AML-193 (cell line): ENCODE data around the gene SF3B6.
"Not testable (repeated sequence)": the region's sequence is repeated elsewhere in the genome, so short reads cannot be mapped to it uniquely, and the experiment has no call there.

ENCODE experiments used
- DNase-seq, 2 experiments: peaks; one replicate each; lab custom pipeline; 2025; lab: John Stamatoyannopoulos, UW

Gene SF3B6

DNA sequence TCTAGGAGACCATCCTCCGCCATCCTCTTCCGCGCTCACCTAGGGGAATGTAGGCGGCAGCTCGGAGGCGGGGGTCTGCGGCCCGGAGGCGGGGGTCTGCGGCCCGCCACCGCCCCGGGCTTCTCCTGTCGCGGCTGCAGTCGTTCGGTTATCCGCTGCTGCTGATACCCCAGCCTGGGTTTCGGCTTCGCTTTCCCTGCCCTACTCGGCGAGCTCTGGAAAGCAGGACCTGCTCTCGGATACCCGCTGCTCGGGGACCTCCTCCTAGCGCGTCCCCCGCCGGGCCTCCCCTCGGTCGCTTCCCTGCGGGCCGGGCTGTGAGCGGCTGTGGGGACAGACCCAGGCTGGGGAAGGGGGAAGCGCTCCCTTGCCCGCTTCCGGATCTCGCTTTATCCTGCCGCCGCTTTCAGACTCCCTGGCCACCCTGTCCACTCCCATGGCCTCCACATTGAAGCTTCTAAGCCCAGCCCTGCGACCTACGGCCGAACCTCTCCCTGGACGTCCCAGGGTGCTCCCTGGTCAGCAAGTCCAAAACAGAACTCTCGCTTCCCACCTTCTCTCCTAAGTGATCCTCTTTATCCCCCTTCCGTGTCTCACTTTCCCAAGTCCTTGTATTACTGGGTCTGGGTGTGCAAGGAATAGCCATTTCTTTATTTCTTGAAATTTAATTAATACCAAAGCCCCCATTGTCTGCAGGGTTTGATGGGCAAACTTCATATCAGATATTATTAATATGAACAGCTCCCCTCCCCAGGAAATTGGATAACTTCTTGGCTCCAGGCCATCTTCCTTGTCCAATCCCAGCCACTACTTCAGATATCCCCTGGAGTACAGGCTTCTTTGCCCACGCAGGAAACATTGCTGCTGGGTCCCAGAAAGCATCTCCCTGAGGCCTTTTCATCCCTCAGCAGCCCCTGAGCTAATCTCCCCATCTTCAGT is 25.8 kb downstream of the SF3B6 start:
- no peak for DNase-seq

DNA sequence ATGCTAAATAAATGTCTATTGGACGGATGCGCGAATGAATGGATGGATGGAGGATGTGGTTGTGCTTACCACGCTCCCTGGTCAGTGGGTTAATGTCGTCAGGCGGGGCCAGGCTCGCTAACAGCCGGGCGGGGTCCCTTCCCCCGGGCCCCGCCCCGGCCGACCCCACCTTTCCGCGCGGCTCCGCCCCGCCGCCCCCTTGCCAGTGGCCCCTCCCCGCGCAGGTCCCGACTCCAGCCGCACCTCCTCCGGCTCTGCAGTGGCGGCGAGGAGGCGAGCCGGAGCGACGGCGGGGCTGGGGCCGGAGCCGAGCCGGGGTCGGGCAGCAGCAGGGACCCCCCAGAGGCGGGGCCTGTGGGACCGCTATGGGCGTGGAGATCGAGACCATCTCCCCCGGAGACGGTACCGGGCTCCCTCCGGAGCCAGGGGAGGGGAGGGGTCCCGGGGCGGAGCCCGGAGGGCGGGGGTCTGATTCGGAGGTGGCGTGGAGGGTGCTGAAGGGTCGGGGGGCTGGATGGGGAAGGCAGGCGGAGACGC is 26.6 kb downstream of the SF3B6 start, which contains the start of gene FKBP1B:
TSS of gene FKBP1B (plus strand) at position 257 of the 537 bp plus-strand sequence. CDS start at position 366, 109 bp downstream.
- no peak for DNase-seq

DNA sequence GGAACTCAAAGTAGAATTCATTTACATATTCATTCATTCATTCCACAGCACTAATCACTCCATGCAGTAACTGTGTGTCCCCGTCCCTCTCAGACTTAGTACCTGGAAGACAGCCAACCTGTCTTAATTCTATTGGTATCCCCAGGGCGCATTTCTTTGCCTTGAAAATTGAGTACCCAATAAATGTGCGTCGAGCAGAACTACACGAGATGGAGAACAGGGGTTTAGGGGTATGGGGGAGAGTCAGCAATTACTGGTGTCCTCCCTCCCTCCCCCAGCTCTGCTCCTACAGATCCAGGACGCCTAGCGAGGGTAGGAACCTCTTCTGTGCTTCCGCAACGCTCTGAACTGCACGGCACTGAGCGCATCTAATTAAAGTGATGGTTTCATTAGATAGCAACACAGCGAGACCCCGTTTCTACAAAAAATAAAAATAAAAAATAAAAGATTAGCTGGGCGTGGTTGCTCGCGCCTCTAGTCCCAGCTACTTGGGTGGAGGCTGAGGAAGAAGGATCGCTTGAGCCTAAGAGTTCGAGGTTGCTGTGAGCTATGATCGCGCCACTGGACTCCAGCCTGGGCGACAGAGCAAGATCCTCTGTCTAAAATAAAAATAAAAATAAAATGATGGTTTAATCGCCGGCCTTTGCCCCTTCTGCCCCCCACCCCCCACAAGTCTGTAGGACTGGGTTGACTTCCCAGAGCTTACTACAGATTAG is 27.2 kb downstream of the SF3B6 start:
- no peak for DNase-seq

DNA sequence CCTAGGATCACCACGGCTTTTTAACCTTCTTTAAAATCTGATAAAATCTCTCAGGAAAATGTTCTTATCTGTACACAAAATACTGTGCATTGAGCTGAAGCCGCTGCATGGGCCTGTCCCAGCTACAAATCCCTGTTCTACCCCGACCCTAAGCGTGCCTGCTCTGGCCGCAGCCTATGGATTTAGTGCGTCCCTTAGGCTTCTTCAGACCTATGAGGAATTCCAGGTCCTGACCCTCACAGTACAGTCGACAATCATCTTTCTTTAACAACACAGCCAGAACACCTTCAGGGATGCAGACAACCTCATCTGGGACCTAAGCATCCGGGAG is 28.5 kb downstream of the SF3B6 start:
- no peak for DNase-seq

DNA sequence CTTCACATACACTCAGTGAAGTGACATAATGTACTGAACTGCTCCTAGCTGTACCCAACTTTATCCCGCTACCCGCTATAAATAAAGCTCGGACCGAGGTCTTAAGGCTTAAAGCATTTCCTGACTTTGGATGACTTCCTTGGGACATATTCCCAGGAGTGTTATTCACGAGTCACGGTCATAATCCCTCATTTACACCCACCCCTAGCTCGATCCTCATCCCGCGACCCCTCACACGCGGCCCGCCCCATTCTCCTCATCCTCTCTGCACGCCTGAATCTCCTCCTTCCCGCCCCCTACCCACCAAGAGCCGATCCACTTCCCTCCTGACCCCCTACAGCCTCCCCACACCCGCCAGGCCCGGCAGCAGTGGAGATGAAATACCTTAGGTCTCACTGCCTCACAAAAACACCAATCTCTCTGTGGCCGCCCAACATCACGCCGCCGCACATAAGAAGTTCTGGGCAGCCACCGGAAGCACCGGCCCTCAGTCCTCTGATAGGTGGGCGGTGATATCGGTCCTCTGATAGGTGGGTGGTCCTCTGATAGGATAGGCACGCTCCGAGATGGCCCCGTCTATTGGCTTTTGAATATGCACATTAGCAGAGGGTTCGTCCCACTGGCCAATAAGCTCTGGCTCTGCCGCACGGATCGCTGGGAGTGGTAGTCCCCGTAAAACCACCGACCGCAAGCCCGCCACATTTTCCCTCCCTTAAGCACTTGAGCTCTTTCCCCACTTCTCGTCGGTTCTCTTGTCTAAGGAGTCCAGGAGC is 29.0 kb downstream of the SF3B6 start, which contains the start of gene WDCP:
TSS of gene WDCP (minus strand) at position 462 of the 773 bp plus-strand sequence. CDS start 7,897 bp downstream, outside the sequence.
- DNase-seq, result peak; percentile 99

DNA sequence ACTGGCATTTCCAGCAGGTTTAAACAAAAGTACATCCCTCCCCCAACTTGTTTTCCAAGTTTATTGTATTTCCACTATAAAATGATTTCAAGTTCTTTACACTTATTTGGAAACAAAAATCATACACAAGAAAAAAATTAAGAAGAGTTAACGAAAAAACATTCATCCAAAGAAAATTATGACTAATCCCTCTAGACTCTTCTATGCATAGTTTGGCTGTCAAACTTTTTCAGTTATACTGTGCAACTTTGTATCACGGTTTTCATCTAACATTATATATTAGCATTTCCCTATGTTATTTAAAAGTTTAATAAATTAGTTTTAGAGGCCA is 29.6 kb downstream of the SF3B6 start:
- DNase-seq, result no peak

DNA sequence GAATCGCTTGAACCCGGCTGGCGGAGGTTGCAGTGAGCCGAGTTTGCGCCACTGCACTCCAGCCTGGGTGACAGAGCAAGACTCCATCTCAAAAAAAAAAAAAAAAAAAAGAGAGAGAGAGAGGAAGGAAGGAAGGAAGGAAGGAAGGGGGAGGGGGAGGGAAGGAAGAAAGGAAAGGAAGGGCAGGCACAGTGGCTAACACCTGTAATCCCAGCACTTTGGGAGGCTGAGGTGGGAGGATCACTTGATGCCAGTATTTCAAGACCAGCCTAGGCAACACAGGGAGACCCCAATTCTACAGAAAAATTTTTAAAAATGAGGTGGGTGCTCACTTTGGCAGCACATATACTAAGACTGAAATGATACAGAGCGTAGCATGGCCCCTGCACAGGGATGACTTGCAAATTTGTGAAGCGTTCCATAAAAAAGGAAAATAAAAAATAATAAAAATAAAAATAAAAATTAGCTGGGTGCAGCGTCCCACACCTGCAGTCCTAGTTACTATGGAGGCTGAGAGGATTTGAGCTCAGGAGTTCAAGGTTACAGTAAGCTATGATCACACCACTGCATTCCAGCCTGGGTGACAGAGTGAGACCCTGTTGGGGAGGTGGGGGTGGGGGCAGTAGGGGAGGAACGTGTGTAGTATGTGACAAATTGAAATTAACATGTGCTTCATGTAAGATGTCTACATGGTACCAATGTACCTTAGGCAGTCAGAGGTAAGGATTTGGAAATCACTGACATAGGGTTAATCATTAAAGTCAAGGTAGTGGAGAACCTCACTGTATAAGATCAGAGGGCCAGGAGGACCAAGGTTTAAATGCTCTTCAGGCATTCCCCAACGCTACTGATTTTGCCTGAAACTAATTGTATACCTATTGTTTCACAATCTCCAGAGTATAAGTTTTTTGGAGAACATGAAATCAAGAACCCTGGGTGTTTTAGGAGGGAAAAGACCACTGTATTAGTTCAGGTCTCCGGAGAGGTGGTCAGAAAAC is 30.3 kb downstream of the SF3B6 start:
- DNase-seq, result no peak

DNA sequence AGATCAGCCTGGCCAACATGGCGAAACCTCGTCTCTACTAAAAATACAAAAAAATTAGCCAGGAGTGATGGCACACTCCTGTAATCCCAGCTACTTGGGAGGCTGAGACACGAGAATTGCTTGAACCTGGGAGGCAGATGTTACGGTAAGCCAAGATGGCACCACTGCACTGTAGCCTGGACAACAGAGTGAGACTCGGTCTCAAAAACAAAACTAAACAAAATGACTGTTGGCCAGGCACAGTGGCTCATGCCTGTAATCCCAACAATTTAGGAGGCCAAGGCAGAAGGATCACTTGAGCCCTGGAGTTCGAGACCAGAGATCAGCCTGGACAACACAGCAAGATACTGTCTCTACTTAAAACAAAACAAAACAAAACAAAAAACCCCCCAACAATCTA is 33.0 kb downstream of the SF3B6 start:
- DNase-seq, result not testable (repeated sequence)

DNA sequence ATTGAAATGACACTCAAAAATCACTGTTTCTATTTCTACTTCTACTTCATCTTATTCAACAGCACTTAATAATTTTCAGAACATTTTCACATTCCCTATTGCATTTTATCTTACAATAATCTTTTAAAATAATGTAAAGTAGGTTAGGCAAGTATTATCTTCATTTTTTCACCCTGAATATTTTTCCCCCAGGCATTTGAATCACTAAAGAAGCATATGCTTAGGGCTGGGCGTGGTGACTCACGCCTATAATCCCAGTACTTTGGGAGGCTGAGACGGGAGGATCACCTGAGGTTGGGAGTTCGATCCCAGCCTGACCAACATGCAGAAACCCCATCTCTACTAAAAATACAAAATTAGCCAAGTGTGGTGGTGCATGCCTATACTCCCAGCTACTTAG is 35.6 kb downstream of the SF3B6 start:
- DNase-seq, result no peak

DNA sequence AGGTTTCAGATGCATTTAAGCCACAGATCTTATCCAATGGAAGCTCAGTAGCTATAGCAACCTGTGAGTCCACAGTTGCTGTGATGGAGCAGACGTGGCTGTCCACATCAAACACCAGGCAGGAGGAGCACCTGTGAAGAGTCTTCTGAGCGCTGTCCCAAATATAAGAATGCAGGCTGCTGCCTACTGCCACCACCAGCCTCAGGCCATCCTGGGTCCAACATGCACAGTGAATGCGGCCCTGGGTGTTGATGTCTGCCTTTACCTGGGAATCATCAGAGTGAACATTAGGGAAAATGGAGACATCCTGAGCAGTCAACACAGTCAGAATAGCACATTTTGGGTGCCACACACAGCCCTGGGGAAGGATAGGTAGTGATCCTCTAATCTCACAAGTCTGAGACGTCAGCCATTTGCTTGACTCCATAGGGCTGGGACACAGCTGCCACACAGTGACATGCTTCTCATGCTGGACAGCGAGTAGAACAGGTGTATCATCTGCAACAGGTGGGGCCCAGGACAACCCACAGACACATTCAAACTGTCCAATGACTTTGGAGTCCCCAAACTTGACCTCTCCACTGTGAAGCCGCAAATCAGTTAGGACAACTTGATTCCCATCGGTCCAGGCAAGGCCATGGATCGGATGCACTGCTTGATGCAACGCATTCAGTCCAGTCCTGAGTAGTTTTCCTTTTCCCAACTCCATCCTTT is 37.2 kb downstream of the SF3B6 start:
- DNase-seq, result no peak

DNA sequence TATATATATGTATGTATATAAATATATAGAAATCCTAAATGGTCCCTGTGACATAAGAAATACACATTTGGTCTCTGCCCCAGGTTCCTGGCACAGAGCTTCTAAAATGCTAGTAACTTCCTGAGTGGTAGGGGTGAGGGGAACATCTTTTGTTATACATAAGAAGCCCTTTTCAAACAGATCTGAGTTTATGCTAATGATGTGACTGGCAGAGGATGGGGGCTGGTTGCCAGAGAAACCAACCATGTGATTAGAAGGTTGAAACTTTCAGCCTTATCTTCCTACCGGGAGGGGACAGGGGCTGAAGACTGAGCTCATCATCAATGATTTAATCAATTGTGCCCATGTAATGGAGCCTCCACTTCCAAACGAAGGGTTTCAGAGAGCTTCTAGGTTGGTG is 49.9 kb downstream of the SF3B6 start:
- DNase-seq, result no peak

DNA sequence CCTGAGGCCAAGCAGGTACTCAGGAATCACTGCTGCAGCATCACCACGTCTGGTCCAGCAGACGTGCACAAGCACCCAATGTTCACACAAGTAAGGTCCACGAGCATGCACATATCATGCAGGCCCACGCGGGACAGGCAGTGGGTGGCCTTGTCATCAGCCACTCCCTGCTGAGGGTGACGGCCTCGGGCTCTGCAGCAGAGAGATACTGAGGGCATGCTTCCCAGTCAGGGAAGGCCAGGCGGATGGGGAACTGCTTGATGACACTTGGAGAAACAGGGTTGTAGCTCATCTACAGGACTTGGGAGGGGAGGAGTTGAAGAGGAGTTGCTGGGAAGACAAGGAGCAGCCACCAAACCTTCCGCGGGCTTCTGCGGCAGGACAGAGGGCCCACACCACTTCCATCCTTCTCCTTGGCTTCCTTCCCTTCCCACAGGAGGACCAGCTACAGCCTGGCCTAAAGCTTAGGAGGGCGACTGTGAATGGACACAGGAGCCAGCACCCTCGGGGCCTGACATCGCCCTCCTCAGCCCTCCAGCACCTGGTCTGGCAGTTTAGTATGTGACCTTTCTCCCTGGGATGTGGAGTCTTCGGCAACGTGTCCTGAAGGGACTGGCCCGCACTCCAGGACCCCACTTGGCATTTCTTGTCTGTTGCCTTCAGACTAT is 51.0 kb downstream of the SF3B6 start:
- no peak for DNase-seq

DNA sequence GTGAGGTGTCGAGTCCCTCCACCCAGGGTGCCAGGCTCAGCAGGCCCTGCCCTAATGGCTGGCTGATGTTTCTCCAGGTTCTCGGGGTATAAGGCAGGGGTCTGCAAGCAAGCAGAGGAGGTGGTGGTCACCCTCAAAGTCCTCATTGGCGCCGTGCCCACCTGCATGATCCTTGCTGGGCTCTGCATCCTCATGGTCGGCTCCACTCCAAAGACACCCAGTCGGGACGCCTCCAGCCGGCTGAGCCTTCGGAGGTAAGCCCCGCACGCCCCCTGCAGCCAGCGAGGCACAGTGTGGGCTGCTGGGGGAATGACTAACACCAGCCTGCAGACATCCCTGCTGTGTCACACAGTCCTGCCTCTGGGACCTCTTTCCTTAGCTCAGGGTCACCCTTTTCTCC is 52.1 kb downstream of the SF3B6 start:
- DNase-seq, result no peak

DNA sequence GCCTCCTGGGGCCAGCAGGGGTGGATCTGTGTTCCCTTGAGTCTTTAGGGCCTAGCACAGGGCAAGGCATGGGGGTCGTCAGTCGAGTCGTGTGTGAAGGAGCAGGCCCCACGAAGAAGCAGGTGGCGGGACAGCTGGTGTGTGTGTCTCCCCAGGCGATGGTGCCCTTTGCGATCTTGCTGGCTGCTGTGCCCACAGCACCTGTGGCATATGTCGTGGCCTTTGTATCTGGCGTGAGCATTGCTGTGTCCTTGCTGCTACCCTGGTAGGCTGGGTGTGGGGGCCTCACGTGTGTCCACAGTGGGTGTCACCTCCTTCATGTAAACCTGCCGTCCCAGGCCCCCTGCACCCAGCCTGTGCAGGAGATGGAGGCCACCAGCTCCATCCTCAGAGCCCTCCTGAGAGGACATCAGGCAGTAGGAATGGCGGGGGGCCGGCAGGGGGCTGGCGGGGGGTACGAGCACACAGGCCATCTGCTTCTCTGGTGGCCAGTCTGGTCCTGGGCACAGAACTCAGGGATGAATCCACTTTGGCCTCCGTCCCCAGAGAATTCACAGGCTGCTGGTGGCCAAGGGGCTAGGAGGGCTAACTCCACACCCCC is 53.1 kb downstream of the SF3B6 start:
- no peak for DNase-seq

DNA sequence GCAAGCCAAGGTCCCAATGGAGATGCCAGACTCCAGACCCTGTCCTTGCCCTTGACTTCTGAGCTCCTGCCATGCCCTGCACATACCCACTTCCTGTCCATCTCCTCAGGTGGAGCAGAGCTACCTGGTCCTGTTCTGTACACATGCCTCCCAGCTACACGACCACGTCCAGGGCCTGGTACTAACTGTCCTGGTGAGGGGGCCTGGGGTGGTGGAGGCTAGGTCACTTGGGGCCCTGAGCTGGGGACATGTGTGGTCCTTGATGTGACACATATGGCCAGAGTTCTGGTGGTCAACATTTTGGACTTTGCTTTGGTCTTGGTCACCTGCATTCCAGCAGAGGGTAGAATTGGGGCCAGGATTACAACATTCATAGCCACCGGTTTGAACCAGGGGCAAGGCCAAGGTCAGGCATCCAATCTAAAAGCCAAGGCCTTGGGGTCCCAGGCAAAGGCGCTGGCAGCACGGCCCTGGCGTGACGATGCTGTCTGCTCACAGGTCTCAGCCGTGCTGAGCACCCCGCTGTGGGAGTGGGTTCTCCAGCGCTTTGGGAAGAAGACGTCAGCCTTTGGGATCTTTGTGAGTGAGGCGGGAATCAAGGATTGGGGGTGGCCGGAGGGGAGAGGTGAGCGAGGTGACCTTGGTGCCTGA is 53.7 kb downstream of the SF3B6 start:
- no peak for DNase-seq

DNA sequence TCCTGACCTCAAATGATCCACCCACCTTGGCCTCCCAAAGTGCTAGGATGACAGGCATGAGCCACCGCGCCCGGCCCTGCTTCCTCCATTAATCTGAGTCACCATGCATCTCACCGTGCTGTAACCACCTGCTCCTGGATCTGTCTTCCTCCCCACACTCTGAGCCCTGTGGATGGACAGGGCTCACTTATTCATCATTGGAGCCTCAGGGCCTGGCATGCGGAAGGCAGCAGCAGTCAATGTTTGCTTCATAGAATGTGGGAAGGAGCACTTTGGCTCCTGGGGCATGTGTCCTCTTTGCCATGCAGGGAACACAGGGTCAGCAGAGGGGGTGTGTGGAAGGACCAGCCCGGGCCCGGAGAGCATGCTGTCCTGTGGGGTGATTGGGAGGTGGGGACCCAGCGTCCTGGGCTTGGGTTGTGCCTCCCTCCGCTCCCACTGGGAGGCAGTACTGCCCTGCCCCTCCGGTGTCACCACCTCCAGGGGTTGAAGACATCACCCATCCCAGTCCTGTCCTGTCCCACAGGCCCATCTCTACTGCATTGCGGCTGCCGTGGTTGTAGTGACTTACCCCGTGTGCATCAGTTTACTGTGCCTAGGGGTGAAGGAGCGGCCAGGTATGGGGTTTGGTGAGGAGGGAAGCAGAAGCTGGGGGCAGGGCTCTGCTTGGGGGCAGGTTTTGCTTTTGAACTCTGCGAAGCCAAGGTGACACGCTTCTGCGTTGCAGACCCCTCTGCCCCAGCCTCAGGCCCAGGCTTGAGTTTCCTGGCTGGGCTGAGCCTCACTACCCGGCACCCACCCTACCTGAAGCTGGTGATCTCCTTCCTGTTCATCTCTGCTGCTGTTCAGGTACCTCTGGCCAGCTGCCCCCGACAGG is 54.8 kb downstream of the SF3B6 start:
- peak in 1 of 2 experiments; percentile 22 for DNase-seq

DNA sequence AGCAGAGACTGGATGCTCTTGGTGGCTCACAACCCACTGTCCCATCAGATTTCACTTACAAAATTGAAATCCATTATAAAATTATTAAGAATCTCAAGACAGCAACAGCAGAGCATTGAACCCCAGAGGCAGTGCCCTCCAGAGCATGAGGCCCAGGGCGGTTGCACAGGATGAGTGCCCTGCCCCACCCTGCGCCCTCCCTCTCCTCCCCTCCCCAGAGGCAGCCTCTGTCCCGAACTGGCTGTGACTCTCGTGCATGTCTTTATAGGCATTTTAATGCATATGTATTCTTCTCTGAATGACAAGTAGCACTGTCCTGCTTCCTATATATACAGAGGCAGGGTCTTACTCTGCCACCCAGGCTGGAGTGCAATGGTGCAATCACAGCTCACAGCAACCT is 55.9 kb downstream of the SF3B6 start:
- no peak for DNase-seq

DNA sequence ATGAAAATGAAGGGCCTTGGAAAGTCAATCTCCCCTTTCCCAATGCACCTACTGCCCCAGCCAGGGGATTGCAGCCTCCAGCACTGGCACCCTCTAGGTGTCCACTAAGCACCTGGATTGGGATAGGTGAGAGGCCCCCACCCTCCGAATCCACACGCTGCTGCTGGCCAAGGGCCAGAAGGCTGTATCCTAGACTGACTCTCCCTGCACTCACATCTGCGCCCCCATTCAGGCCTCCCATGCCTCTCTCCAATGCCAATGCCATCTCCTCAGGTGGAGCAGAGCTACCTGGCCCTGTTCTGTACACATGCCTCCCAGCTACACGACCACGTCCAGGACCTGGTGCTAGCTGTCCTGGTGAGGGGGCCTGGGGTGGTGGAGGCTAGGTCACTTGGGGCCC is 56.4 kb downstream of the SF3B6 start:
- no peak for DNase-seq
